ES-I3 (cell line): Measurements from ENCODE around the gene RAB26.

Experiments
- H3K36me3 ChIP-seq: 2 replicates; pipeline ENCODE4 v1.6.1; 2013; ENCODE audit warnings: mild to moderate bottlenecking, low read length, control low read depth, moderate library complexity; ENCODE audit not compliant: insufficient read depth
- H3K4me1 ChIP-seq: 2 replicates; pipeline ENCODE4 v1.6.1; 2013; ENCODE audit warnings: mild to moderate bottlenecking, control low read depth, low read length; ENCODE audit not compliant: insufficient read depth
- H3K9ac ChIP-seq: 2 replicates; pipeline ENCODE4 v1.6.1; 2013; ENCODE audit warnings: low read depth, mild to moderate bottlenecking, low read length, moderate library complexity
- H3K9me3 ChIP-seq: 2 replicates; pipeline ENCODE4 v1.6.1; 2013; ENCODE audit warnings: mild to moderate bottlenecking, low read length, moderate library complexity; ENCODE audit not compliant: control insufficient read depth, insufficient read depth

RAB26 gene

GRCh38 chr16:2180461-2180860 is 32.0 kb downstream of the RAB26 start:
- Histone ChIP-seq H3K4me1 (no peaks in the 10 kb centered on the region), H3K9ac (no peak overlapping the region), H3K36me3 (no peaks in the 10 kb centered on the region), H3K9me3 (no peaks in the 10 kb centered on the region)

GRCh38 chr16:2180962-2181923 is 32.8 kb downstream of the RAB26 start:
- H3K36me3 ChIP-seq: no peaks in the 10 kb centered on the region
- H3K4me1 ChIP-seq: no peaks in the 10 kb centered on the region
- H3K9ac ChIP-seq: no peak overlapping the region
- no peaks in the 10 kb centered on the region for H3K9me3 ChIP-seq

- no peaks in the 10 kb centered on the region for H3K4me1 ChIP-seq
- H3K9me3 ChIP-seq: no peaks in the 10 kb centered on the region
- no peak overlapping the region for H3K9ac ChIP-seq
- no peaks in the 10 kb centered on the region for H3K36me3 ChIP-seq
Observed at GRCh38 chr16:2181952-2182351, 33.5 kb downstream of the RAB26 start.

DNA sequence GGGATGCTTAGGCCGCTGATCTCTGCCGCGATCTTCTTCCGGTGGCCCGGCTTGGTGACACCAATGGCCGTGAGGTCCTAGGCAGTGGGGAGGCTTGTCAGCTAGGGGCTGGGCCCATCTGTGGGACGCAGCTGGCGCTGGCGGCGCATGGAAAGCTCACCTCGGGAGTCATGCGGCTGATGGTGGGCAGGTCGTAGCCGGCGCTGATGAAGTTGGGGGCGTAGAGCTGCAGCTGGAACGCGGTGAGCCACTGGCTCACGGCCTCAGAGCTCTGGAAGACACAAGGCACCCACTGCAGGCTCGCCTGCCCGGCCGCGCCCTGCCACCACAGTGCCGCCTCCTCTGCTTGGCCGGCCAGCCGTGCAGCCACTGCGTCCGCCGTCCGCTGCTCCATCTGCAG is 35.2 kb downstream of the RAB26 start:
- Histone ChIP-seq H3K9me3 (no peaks in the 10 kb centered on the region), H3K4me1 (no peaks in the 10 kb centered on the region), H3K36me3 (no peaks in the 10 kb centered on the region), H3K9ac (no peak overlapping the region)

DNA sequence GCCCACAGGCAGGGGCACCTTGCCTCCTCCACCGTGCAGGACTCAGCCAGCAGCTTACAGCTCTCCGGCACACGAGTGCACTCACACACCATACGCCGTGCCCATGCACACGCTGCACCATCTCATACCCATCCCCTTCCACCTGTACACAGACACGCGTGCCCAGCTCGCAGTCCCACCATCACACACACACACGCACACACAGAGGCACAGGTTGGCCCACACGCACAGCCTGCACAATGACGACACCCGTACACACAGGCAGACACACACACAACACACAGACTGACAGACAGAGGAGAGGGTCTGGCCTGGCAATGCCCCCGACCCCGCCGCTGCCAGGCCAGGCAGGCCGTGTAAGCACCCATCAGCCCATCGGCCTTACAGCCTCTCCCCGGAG is 35.9 kb downstream of the RAB26 start:
- H3K9ac ChIP-seq: no peak overlapping the region
- no peaks in the 10 kb centered on the region for H3K36me3 ChIP-seq
- no peaks in the 10 kb centered on the region for H3K4me1 ChIP-seq
- no peaks in the 10 kb centered on the region for H3K9me3 ChIP-seq

- no peaks in the 10 kb centered on the region for H3K4me1 ChIP-seq
- H3K9me3 ChIP-seq: no peaks in the 10 kb centered on the region
- H3K9ac ChIP-seq: no peak overlapping the region
- H3K36me3 ChIP-seq: no peaks in the 10 kb centered on the region
Observed at GRCh38 chr16:2184962-2185361, 36.5 kb downstream of the RAB26 start.

GRCh38 chr16:2186064-2186463 is 37.6 kb downstream of the RAB26 start:
- no peak overlapping the region for H3K9ac ChIP-seq
- H3K36me3 ChIP-seq: no peaks in the 10 kb centered on the region
- no peaks in the 10 kb centered on the region for H3K4me1 ChIP-seq
- H3K9me3 ChIP-seq: no peaks in the 10 kb centered on the region

- Histone ChIP-seq H3K9ac (no peak overlapping the region), H3K4me1 (no peaks in the 10 kb centered on the region), H3K36me3 (no peaks in the 10 kb centered on the region), H3K9me3 (no peaks in the 10 kb centered on the region)
Observed at GRCh38 chr16:2186505-2186904, 38.1 kb downstream of the RAB26 start.

GRCh38 chr16:2187212-2187611 is 38.8 kb downstream of the RAB26 start:
- H3K36me3 ChIP-seq: no peaks in the 10 kb centered on the region
- H3K9ac ChIP-seq: no peak overlapping the region
- no peaks in the 10 kb centered on the region for H3K9me3 ChIP-seq
- H3K4me1 ChIP-seq: no peaks in the 10 kb centered on the region

GRCh38 chr16:2188395-2188794 is 40.0 kb downstream of the RAB26 start:
- H3K4me1 ChIP-seq: no peaks in the 10 kb centered on the region

GRCh38 chr16:2189252-2189893 is 40.9 kb downstream of the RAB26 start:
- no peaks in the 10 kb centered on the region for H3K36me3 ChIP-seq
- no peaks in the 10 kb centered on the region for H3K9me3 ChIP-seq
- no peak overlapping the region for H3K9ac ChIP-seq
- no peaks in the 10 kb centered on the region for H3K4me1 ChIP-seq

More at GRCh38 chr16:2188395-2188794, 40.0 kb downstream of the RAB26 start:
- H3K36me3 ChIP-seq: no peaks in the 10 kb centered on the region
- no peaks in the 10 kb centered on the region for H3K9me3 ChIP-seq
- H3K9ac ChIP-seq: no peak overlapping the region

DNA sequence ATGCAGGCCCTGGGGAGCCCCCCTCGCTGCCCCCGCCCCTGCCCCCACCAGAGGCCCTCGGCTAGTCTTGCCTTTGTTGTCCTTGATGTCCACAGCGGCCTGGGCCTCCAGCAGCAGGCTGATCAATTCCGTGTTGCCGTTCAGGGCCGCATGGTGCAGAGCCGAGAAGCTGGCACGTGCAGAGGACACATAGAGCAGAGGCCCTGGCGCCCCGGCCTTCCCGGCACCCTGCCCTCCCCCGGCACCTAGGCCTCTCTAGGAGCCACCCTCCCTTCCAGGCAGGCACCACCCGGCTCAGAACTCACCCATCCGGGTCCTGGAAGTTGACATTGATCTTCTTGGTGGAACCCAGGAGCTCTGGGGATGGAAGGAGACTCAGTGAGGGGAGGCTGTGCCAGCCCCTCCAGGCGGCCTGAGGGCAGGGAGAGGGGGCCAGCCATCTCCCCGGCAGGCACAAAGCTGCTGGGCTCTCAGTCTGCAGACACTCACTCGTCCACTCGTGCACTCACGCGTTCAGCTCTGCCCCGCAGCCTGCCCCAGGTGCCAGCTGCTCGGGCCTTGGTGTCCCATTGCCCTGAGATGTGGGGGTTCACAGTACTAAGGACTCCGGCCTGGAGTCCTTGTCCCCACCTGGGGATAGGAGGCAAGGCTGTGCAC is 41.7 kb downstream of the RAB26 start:
- Histone ChIP-seq H3K9me3 (no peaks in the 10 kb centered on the region), H3K9ac (no peak overlapping the region), H3K36me3 (no peaks in the 10 kb centered on the region), H3K4me1 (no peaks in the 10 kb centered on the region)

DNA sequence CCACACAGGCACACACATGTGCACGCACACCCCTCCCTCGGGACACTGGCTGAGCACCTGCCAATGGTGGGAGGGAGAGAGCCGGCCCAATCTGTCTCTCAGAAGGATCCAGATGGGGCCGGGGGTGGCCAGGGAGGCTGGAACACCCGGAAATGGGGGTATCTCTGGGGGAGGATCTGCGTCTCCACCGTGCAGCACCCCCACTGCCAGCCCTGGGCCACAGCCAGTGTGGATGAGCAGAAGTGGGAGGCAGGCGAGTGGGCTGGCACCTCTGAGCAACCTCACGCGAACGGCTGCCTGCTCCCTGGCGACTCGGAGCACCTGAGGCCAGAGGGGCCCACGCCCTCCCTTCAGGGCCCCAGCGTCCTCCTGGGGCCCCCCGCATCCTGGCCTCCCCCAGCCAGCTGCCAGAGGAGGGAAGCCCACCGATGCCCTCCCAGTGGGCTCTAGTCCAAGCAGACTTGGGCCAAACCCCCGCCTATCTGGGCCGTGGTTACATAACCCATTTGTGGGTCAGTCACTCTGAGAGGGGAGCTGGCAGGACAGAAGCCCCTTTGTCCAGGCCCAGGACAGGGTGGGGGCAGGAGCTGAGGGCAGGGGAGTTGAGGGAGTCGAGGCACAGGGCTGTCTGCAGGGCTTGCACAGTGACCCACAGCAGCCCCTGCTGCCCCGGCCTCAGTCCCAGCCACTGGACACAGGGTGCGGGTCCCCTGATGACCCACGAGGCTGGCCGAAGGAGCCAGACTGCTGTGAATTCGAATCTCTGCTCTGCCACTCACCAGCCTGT is 42.4 kb downstream of the RAB26 start:
- H3K9ac ChIP-seq: no peak overlapping the region
- no peaks in the 10 kb centered on the region for H3K9me3 ChIP-seq
- H3K36me3 ChIP-seq: no peaks in the 10 kb centered on the region
- H3K4me1 ChIP-seq: no peaks in the 10 kb centered on the region

GRCh38 chr16:2191446-2191706 is 43.0 kb downstream of the RAB26 start:
- H3K9me3 ChIP-seq: no peaks in the 10 kb centered on the region
- H3K9ac ChIP-seq: no peak overlapping the region
- H3K36me3 ChIP-seq: no peaks in the 10 kb centered on the region
- no peaks in the 10 kb centered on the region for H3K4me1 ChIP-seq
